HG03354 (cell line): ENCODE results near the gene PHC1.

Experiments used
- ATAC-seq: cut with Tn5 transposase; IDR thresholded peaks from one replicate; pipeline ENCODE4 v1.9.1; 2021; ENCODE audit warnings: mild to moderate bottlenecking; ENCODE audit not compliant: unreplicated experiment, poor library complexity, severe bottlenecking

PHC1 gene

GRCh38 chr12:8987163-8987562 lies 72.9 kb downstream of the PHC1 start:
- no peak for ATAC-seq

DNA sequence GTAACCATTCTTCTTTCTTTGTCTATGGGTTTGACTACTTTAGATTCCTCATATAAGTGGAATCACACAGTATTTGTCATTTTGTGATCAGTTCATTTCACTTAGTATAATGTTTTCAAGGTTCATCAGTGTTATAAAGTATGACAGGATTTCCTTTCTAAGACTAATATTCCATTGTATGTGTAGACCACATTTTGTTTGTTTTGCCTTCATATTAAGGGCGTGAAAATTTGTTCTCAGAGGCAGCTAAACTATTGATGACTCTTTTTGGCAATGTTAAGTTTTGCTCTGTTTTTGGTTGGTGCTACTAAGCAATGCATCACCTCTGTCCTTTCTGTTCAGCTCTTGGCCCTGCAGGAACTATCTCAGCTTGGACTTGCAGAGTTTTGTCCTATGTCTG lies 73.4 kb downstream of the PHC1 start:
- no peak for ATAC-seq

DNA sequence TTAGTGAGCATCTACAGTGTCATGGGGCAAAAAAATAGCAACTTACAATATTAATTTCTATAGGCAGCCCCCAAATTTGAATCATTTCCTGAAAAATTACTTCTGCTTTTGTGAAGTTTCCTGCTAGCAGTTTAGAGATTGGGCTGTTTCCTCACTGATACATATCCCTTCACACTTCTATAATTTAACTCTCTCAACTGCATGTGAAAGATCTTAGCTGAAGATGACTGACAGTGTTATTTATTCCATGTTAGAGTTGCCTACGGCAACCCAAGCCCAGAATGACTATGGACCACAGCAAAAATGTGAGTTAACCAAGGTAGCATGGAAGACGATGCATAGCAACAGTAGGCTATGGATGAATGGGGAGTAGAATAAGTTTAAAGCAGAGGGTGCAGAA lies 75.1 kb downstream of the PHC1 start, which contains the start of gene KLRG1:
TSS of gene KLRG1 (plus strand) at position 134 of the 400 bp plus-strand sequence. CDS start at position 224, 90 bp downstream.
- ATAC-seq, result no peak
